ENCODE data around the gene EVA1C.

Gene EVA1C

DNA sequence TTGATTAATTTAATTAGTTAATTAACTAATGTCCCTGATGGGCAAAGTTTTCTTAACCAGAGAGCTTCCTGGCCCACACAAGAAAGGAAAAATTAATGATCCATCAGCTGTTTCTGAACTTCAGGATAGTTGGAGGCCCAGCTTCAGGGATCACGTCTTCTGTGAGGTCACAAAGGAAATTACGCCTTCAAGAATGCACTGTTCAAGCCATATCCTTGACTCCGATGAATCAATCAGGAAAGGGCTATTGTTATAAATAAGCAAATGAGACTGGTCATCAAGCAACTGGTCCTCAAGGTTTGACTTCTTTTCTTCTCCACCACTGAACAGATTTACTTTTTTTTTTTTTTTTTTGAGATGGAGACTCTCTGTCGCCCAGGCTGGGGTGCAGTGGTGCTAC is 132.2 kb downstream of the EVA1C start:
- Histone ChIP-seq H2BK15ac (ENCODE audit: low read length) (no peak overlapping the region), H2AFZ (ENCODE audit: low read length) (no peak overlapping the region), H3K4me3 (ENCODE audit: low read length in 2 of 2) (no peak overlapping the region), H2BK120ac (ENCODE audit: low read depth, low read length) (no peak overlapping the region), H3K9ac (ENCODE audit: low read depth, low read length, poor library complexity) (no peak overlapping the region), H2BK12ac (ENCODE audit: low read length) (no peak overlapping the region), H3K23ac (ENCODE audit: low read depth, low read length, poor library complexity) (no peak overlapping the region), H3K79me1 (ENCODE audit: low read depth, low read length) (no peaks in the 10 kb centered on the region), H3K4me2 (ENCODE audit: insufficient read depth, low read length, poor library complexity, severe bottlenecking) (no peak overlapping the region), H2AK5ac (ENCODE audit: low read depth, low read length) (no peak overlapping the region), H3K18ac (ENCODE audit: low read length) (no peak overlapping the region), H3K4me1 (ENCODE audit: control insufficient read depth in 2 of 2, insufficient read depth in 1 of 2, low read depth in 1 of 2, low read length in 2 of 2) (no peaks in the 10 kb centered on the region), H3K27me3 (ENCODE audit: control insufficient read depth in 3 of 3, insufficient read depth in 3 of 3, low read depth in 1 of 3, low read length in 3 of 3) (peaks cover 0 to 5% (median 0%) of the 10 kb centered on the region in 3 experiments), H3K9me3 (replicated peaks in 1 of 2; ENCODE audit: control insufficient read depth in 2 of 2, insufficient read depth in 1 of 2, low read depth in 1 of 2, low read length in 2 of 2) (no peaks in the 10 kb centered on the region), H4K8ac (ENCODE audit: low read depth, low read length) (no peak overlapping the region), H4K91ac (ENCODE audit: low read depth, low read length, poor library complexity) (no peak overlapping the region), H3K14ac (ENCODE audit: low read length) (no peak overlapping the region), H3K4ac (ENCODE audit: low read length) (no peak overlapping the region), H3K36me3 (replicated peaks in 1 of 2; ENCODE audit: control insufficient read depth in 2 of 2, insufficient read depth in 2 of 2, low read length in 2 of 2) (no peaks in the 10 kb centered on the region), H3K27ac (replicated peaks; ENCODE audit: low read length) (no peak overlapping the region), H2BK5ac (ENCODE audit: low read length) (no peak overlapping the region)
- no peak for DNase-seq (ENCODE audit: low spot score)
- WGBS, 2 donors (ENCODE audit: extremely low coverage in 2 of 2, insufficient read length in 2 of 2, insufficient replicate concordance in 1 of 2) = no CpG with 5 or more reads among the region's 4 CpGs

DNA sequence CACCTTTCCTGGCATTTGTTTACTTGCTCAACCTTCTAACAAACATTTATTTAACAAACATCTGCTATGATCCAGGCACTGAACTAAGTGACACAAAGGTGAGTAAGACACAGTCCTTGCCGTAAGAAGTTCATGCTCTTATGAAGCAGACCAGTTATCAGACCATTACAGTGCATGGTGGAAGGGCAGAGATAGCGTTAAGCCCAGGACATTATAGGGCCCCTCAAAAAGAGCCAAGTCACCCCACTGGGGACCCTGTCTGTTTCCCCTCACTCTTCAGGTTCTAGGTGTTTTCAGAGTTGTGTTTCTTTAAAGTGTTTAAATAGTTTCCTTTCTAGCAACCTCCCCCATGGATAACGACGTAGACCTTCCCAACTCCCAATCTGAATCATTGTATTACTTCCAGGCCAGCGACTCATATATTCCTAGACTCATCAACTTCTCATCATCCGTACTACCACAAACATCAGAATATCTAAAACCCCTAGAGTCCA is 133.5 kb downstream of the EVA1C start:
- Histone ChIP-seq H2BK12ac (ENCODE audit: low read length) (no peak overlapping the region), H2BK5ac (ENCODE audit: low read length) (no peak overlapping the region), H3K4me2 (ENCODE audit: insufficient read depth, low read length, poor library complexity, severe bottlenecking) (no peak overlapping the region), H3K18ac (ENCODE audit: low read length) (no peak overlapping the region), H3K4ac (ENCODE audit: low read length) (no peak overlapping the region), H3K79me1 (ENCODE audit: low read depth, low read length) (no peaks in the 10 kb centered on the region), H4K91ac (ENCODE audit: low read depth, low read length, poor library complexity) (no peak overlapping the region), H2BK120ac (ENCODE audit: low read depth, low read length) (no peak overlapping the region), H3K23ac (ENCODE audit: low read depth, low read length, poor library complexity) (no peak overlapping the region), H2AK5ac (ENCODE audit: low read depth, low read length) (no peak overlapping the region), H3K9ac (ENCODE audit: low read depth, low read length, poor library complexity) (no peak overlapping the region), H2AFZ (ENCODE audit: low read length) (no peak overlapping the region), H3K4me3 (ENCODE audit: low read length in 2 of 2) (no peak overlapping the region), H3K9me3 (replicated peaks in 1 of 2; ENCODE audit: control insufficient read depth in 2 of 2, insufficient read depth in 1 of 2, low read depth in 1 of 2, low read length in 2 of 2) (no peaks in the 10 kb centered on the region), H2BK15ac (ENCODE audit: low read length) (no peak overlapping the region), H3K27ac (replicated peaks; ENCODE audit: low read length) (no peak overlapping the region), H4K8ac (ENCODE audit: low read depth, low read length) (no peak overlapping the region), H3K36me3 (replicated peaks in 1 of 2; ENCODE audit: control insufficient read depth in 2 of 2, insufficient read depth in 2 of 2, low read length in 2 of 2) (no peaks in the 10 kb centered on the region), H3K14ac (ENCODE audit: low read length) (no peak overlapping the region), H3K4me1 (ENCODE audit: control insufficient read depth in 2 of 2, insufficient read depth in 1 of 2, low read depth in 1 of 2, low read length in 2 of 2) (no peaks in the 10 kb centered on the region), H3K27me3 (ENCODE audit: control insufficient read depth in 3 of 3, insufficient read depth in 3 of 3, low read depth in 1 of 3, low read length in 3 of 3) (peaks cover 0 to 5% (median 0%) of the 10 kb centered on the region in 3 experiments)
- DNase-seq (ENCODE audit: low spot score) = no peak
- no CpG with 5 or more reads among the region's 6 CpGs for WGBS, 2 donors (ENCODE audit: extremely low coverage in 2 of 2, insufficient read length in 2 of 2, insufficient replicate concordance in 1 of 2)

DNA sequence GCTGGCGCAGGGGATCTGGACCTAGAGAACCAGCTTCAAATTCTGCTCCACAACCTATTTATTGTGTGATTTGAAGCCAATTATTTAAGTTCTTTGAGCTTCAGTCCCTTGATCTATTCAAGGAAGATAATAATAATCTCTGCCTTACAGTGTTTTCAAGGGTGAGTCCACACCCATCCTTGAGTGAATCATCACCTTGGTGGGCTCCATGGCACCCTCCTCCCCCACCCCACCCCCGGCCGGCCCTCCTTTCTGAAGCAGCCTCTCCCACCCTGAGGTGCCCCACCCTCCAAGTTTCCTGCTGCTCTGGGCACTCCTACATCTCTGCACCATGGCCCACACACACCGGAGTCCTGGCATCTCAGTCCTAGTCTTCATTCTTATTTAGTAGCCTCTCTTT is 134.5 kb downstream of the EVA1C start:
- H3K18ac ChIP-seq (ENCODE audit: low read length) = no peak overlapping the region
- no peak for DNase-seq (ENCODE audit: low spot score)
- WGBS, 2 donors (ENCODE audit: extremely low coverage in 2 of 2, insufficient read length in 2 of 2, insufficient replicate concordance in 1 of 2) = no CpG with 5 or more reads among the region's 4 CpGs

DNA sequence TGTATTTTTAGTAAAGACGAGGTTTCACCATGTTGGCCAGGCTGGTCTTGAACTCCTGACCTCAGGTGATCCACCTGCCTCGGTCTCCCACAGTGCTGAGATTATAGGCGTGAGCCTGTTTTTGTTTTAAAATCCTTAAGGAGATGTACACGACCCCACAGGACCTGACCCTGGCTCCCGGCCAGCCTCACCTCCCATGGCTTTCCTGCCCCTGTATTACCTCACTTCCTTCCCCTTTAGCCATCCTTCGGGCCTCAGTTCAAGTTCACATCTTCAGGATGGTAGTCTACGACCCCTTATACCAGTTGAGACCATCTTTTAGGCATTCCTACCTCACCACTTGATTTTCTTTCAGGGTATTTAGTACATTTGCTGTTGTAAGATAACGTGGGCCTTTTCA is 136.5 kb downstream of the EVA1C start:
- H4K91ac ChIP-seq (ENCODE audit: low read depth, low read length, poor library complexity) = no peak overlapping the region

More for the DNA sequence above, 134.5 kb downstream of the EVA1C start:
- Histone ChIP-seq H3K27ac (replicated peaks; ENCODE audit: low read length) (no peak overlapping the region), H3K9me3 (replicated peaks in 1 of 2; ENCODE audit: control insufficient read depth in 2 of 2, insufficient read depth in 1 of 2, low read depth in 1 of 2, low read length in 2 of 2) (no peaks in the 10 kb centered on the region), H3K27me3 (ENCODE audit: control insufficient read depth in 3 of 3, insufficient read depth in 3 of 3, low read depth in 1 of 3, low read length in 3 of 3) (peaks cover 0 to 5% (median 0%) of the 10 kb centered on the region in 3 experiments), H3K23ac (ENCODE audit: low read depth, low read length, poor library complexity) (no peak overlapping the region), H3K4me1 (ENCODE audit: control insufficient read depth in 2 of 2, insufficient read depth in 1 of 2, low read depth in 1 of 2, low read length in 2 of 2) (no peaks in the 10 kb centered on the region), H3K9ac (ENCODE audit: low read depth, low read length, poor library complexity) (no peak overlapping the region), H2AK5ac (ENCODE audit: low read depth, low read length) (no peak overlapping the region), H3K4ac (ENCODE audit: low read length) (no peak overlapping the region), H3K79me1 (ENCODE audit: low read depth, low read length) (no peaks in the 10 kb centered on the region), H2BK15ac (ENCODE audit: low read length) (no peak overlapping the region), H4K91ac (ENCODE audit: low read depth, low read length, poor library complexity) (no peak overlapping the region), H2BK12ac (ENCODE audit: low read length) (no peak overlapping the region), H4K8ac (ENCODE audit: low read depth, low read length) (no peak overlapping the region), H3K36me3 (replicated peaks in 1 of 2; ENCODE audit: control insufficient read depth in 2 of 2, insufficient read depth in 2 of 2, low read length in 2 of 2) (no peaks in the 10 kb centered on the region), H3K4me3 (ENCODE audit: low read length in 2 of 2) (no peak overlapping the region), H3K14ac (ENCODE audit: low read length) (no peak overlapping the region), H2BK5ac (ENCODE audit: low read length) (no peak overlapping the region), H3K4me2 (ENCODE audit: insufficient read depth, low read length, poor library complexity, severe bottlenecking) (no peak overlapping the region), H2BK120ac (ENCODE audit: low read depth, low read length) (no peak overlapping the region), H2AFZ (ENCODE audit: low read length) (no peak overlapping the region)

More for the DNA sequence above, 136.5 kb downstream of the EVA1C start:
- Histone ChIP-seq H3K36me3 (replicated peaks in 1 of 2; ENCODE audit: control insufficient read depth in 2 of 2, insufficient read depth in 2 of 2, low read length in 2 of 2) (no peaks in the 10 kb centered on the region), H3K18ac (ENCODE audit: low read length) (no peak overlapping the region), H2AFZ (ENCODE audit: low read length) (no peak overlapping the region), H2BK15ac (ENCODE audit: low read length) (no peak overlapping the region), H3K4me2 (ENCODE audit: insufficient read depth, low read length, poor library complexity, severe bottlenecking) (no peak overlapping the region), H3K4me3 (ENCODE audit: low read length in 2 of 2) (no peak overlapping the region), H2BK5ac (ENCODE audit: low read length) (no peak overlapping the region), H2BK120ac (ENCODE audit: low read depth, low read length) (no peak overlapping the region), H3K4me1 (ENCODE audit: control insufficient read depth in 2 of 2, insufficient read depth in 1 of 2, low read depth in 1 of 2, low read length in 2 of 2) (no peaks in the 10 kb centered on the region), H3K23ac (ENCODE audit: low read depth, low read length, poor library complexity) (no peak overlapping the region), H3K14ac (ENCODE audit: low read length) (no peak overlapping the region), H3K9me3 (replicated peaks in 1 of 2; ENCODE audit: control insufficient read depth in 2 of 2, insufficient read depth in 1 of 2, low read depth in 1 of 2, low read length in 2 of 2) (no peaks in the 10 kb centered on the region), H3K4ac (ENCODE audit: low read length) (no peak overlapping the region), H3K27ac (replicated peaks; ENCODE audit: low read length) (no peak overlapping the region), H2AK5ac (ENCODE audit: low read depth, low read length) (peak overlapping the region; percentile 10), H3K79me1 (ENCODE audit: low read depth, low read length) (no peaks in the 10 kb centered on the region), H3K9ac (ENCODE audit: low read depth, low read length, poor library complexity) (no peak overlapping the region), H4K8ac (ENCODE audit: low read depth, low read length) (no peak overlapping the region), H2BK12ac (ENCODE audit: low read length) (no peak overlapping the region), H3K27me3 (ENCODE audit: control insufficient read depth in 3 of 3, insufficient read depth in 3 of 3, low read depth in 1 of 3, low read length in 3 of 3) (peaks cover 0 to 5% (median 0%) of the 10 kb centered on the region in 3 experiments)
- WGBS, 2 donors (ENCODE audit: extremely low coverage in 2 of 2, insufficient read length in 2 of 2, insufficient replicate concordance in 1 of 2) = no CpG with 5 or more reads among the region's 8 CpGs
- DNase-seq (ENCODE audit: low spot score) = no peak
